AG09309 (cell line): ENCODE measurements around the gene METTL13.

Source experiments
- DNase-seq: peaks from one replicate; pipeline ENCODE4 v3.0.0-alpha.2; 2010; ENCODE audit warnings: low read depth
- H3K4me3 ChIP-seq: 2 replicates; pipeline ENCODE4 v1.5.1; 2011; ENCODE audit warnings: mild to moderate bottlenecking, low read depth, low read length, moderate library complexity; ENCODE audit not compliant: control insufficient read depth
- TF ChIP-seq, protein P1 (sequence below): IDR thresholded peaks from 2 replicates; pipeline ENCODE4 v1.5.1; 2011; ENCODE audit warnings: mild to moderate bottlenecking, low read depth, low read length, inconsistent platforms; ENCODE audit not compliant: insufficient read depth, control insufficient read depth; ENCODE audit errors: missing control alignments

METTL13 gene

GRCh38 chr1:171762143-171762563 is 19.3 kb upstream of the METTL13 start:
- TF ChIP-seq, protein P1, sequence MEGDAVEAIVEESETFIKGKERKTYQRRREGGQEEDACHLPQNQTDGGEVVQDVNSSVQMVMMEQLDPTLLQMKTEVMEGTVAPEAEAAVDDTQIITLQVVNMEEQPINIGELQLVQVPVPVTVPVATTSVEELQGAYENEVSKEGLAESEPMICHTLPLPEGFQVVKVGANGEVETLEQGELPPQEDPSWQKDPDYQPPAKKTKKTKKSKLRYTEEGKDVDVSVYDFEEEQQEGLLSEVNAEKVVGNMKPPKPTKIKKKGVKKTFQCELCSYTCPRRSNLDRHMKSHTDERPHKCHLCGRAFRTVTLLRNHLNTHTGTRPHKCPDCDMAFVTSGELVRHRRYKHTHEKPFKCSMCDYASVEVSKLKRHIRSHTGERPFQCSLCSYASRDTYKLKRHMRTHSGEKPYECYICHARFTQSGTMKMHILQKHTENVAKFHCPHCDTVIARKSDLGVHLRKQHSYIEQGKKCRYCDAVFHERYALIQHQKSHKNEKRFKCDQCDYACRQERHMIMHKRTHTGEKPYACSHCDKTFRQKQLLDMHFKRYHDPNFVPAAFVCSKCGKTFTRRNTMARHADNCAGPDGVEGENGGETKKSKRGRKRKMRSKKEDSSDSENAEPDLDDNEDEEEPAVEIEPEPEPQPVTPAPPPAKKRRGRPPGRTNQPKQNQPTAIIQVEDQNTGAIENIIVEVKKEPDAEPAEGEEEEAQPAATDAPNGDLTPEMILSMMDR: no peak
- no peak for DNase-seq
- H3K4me3 ChIP-seq: no peak overlapping the region

DNA sequence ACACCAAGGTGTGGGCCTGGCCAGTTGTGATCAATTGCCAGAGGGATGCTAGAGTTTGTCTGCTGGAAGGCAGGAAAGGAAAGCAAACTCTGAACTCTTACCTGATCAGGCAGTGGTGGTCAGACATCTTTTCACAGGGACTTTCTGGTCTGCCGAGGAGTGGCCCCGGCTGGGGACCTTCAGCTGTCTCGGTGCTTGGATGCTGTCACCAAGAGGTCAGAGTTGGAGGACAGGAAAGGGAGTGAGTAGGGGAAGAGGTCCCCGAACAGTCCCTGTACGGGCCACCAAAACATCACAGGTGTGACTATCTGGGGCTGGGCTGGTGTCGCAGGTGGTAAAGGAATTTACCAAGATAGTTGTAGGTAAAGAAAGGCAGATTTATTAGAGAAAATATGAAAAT is 17.7 kb upstream of the METTL13 start:
- TF ChIP-seq, protein P1: no peak

DNA sequence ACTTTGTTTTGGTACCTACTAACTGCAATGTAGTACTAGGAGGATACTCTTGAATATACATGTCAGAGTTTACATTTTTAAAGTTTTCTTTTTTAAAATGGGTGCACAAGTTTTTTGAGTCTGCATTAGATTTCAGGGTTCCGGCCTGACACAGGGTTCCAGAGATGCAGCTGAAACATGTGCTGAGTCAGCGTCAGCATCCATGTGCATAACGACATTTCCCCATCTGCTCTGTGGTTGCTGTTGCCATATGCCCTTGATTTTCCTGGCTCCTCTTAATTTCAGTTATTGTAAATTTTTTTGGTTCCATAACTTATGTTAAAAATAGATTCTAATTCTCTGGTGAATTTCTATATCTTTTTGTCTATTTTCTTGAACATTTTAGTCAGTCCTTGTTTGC is 12.3 kb upstream of the METTL13 start:
- TF ChIP-seq, protein P1: no peak
- no peak overlapping the region for H3K4me3 ChIP-seq
- no peak for DNase-seq

More for the DNA sequence above, 17.7 kb upstream of the METTL13 start:
- no peak for DNase-seq
- no peak overlapping the region for H3K4me3 ChIP-seq

DNA sequence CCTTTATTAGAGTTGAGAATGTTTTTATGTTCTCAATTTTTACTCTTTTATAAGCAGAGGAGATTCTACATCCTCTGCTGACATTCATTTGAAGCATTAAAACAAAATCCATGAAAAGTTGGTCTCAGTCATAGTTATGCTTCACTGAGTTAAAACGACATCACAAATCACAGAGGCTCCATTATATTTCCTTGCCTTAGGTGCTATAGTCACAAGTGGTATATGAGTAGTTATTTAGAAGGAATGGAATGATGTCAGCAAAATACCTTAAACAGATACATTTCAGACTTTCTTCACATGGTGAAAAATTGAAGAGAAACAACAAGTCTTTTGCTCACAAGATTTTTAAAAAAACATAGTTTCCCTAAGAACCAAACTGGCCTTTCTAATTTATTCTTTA is 11.7 kb upstream of the METTL13 start:
- TF ChIP-seq, protein P1: no peak
- H3K4me3 ChIP-seq: no peak overlapping the region
- DNase-seq: no peak

DNA sequence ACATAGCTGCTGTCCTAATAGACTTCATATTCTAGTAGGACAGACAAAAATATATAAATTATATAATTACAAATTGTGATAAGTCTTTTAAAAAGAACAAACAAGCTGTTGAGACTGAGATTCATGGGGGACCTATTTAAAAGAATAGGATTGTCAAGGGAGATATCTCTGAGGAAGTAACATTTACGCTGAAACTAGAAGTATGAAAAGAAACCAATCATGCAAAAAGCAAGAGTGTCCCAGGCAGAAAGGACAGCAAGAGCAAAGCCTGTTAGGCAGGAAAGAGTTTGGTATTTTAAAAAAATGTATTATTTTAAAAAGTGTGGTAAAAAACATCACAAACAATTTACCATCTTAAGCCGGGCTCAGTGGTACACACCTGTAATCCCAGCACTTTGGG is 9.1 kb upstream of the METTL13 start:
- DNase-seq: no peak
- no peak overlapping the region for H3K4me3 ChIP-seq
- TF ChIP-seq, protein P1: no peak

DNA sequence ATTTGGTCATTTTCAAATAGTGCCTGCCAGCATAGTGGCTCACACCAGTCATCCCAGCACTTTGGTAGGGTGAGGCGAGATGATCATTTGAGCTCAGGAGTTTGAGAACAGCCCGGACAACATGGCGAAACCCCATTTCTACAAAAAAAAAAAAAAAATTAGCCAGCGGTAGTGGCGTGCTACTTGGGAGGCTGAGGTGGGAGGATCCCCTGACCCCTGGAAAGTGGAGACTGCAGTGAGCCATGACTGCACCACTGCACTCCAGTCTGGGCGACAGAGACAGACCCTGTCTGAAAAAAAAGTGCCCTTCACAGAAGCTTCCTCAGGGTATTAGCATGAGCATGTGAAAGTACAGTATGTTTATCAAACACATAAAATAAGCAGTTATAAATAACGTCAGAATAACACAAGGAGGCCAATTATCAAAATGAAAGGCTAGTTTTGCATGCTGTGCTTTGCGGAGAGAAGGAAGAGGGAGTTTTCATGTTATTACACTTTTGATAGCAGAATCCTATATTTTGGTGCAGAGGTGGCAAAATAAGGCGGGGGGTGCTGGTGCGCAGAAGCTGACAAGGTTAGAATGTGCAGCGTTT is 781 bp upstream of the METTL13 start:
- TF ChIP-seq, protein P1: no peak
- DNase-seq: no peak
- peak overlapping the region; percentile 41 for H3K4me3 ChIP-seq
